Tibial artery (tissue), 4 donors: ENCODE data around the gene OR8A1.

Source experiments
- DNase-seq, 2 donors: peaks; one replicate each; pipeline ENCODE4 v3.0.0-alpha.2; 2019
- H3K27ac ChIP-seq, 2 donors: fragments of 200-600 bp; sonication (generic) in 1 of 2; 1 replicate in 1 of 2; 2 replicates in 1 of 2; pipeline ENCODE4 v1.5.1; 2018 to 2019; ENCODE audit warnings: mild to moderate bottlenecking in 1 of 2
- H3K27me3 ChIP-seq, 2 donors: fragments of 200-600 bp; sonication (generic) in 1 of 2; one replicate each; pipeline versions ENCODE4 v1.5.1 to v1.6.0; 2016 to 2019
- H3K36me3 ChIP-seq, 3 donors: fragments of 200-600 bp; sonication (generic) in 2 of 3; one replicate each; pipeline ENCODE4 v1.5.1; 2016 to 2019; ENCODE audit warnings: mild to moderate bottlenecking in 2 of 3
- H3K4me1 ChIP-seq, 4 donors: fragments of 200-600 bp; sonication (generic) in 2 of 4; 1 replicate in 3 of 4; 2 replicates in 1 of 4; pipeline ENCODE4 v1.5.1; 2016 to 2019
- H3K4me3 ChIP-seq, 2 donors: fragments of 200-600 bp; sonication (generic) in 1 of 2; 1 replicate in 1 of 2; 2 replicates in 1 of 2; pipeline ENCODE4 v1.5.1; 2018 to 2019; ENCODE audit warnings: mild to moderate bottlenecking in 2 of 2
- H3K9me3 ChIP-seq, 3 donors: fragments of 200-600 bp; sonication (generic) in 1 of 3; one replicate each; pipeline ENCODE4 v1.5.1; 2016 to 2019
- CTCF ChIP-seq, 2 experiments: fragments of 200-600 bp in 1 of 2; fragments of 450-650 bp in 1 of 2; IDR thresholded peaks; one replicate each; pipeline ENCODE4 v1.5.1; 2017 to 2019; ENCODE audit warnings: antibody characterized with exemption in 2 of 2, mild to moderate bottlenecking in 1 of 2, moderate library complexity in 1 of 2
- intact Hi-C: fragments of 100-400 bp; cut with DNase I; formaldehyde crosslinking; loops from one replicate; pipeline ENCODE4 v1.15.0; 2023; ENCODE audit warnings: low total_unique reads

OR8A1 gene

GRCh38 chr11:124569697-124570096 is at the start of gene OR8A1:
Gene OR8A1, plus strand, starts transcription at chr11:124569997. Its CDS starts 123 bp downstream, at chr11:124570120.
- Histone ChIP-seq H3K27ac (no peak within 1 kb of the TSS), H3K4me1 (no peaks in the 10 kb centered on the region), H3K4me3 (no peak within 1 kb of the TSS), H3K36me3 (no peaks in the 10 kb centered on the region), H3K27me3 (no peaks in the 10 kb centered on the region), H3K9me3 (no peaks in the 10 kb centered on the region)
- no peak for DNase-seq
- no peak for TF ChIP-seq CTCF (IDR thresholded peaks at IDR 0.05)
- intact Hi-C loops = no loop called here

GRCh38 chr11:124520550-124520854 is 49.3 kb upstream of the OR8A1 start:
- H3K4me1 ChIP-seq = no peaks in the 10 kb centered on the region
- intact Hi-C loops = no loop called here

GRCh38 chr11:124533626-124534025 is 36.2 kb upstream of the OR8A1 start:
- H3K27me3 ChIP-seq = no peaks in the 10 kb centered on the region
- no peaks in the 10 kb centered on the region for H3K9me3 ChIP-seq
- no peak overlapping the region for H3K4me3 ChIP-seq
- no peak for DNase-seq
- TF ChIP-seq CTCF (IDR thresholded peaks at IDR 0.05) = no peak
- intact Hi-C loops = no loop called here
- no peak overlapping the region for H3K27ac ChIP-seq
- H3K36me3 ChIP-seq = no peaks in the 10 kb centered on the region
- H3K4me1 ChIP-seq = peaks cover 0 to 6% (median 0%) of the 10 kb centered on the region in 4 donors

More at GRCh38 chr11:124520550-124520854, 49.3 kb upstream of the OR8A1 start:
- no peak overlapping the region for H3K27ac ChIP-seq
- H3K4me3 ChIP-seq = no peak overlapping the region
- H3K36me3 ChIP-seq = no peaks in the 10 kb centered on the region
- H3K27me3 ChIP-seq = no peaks in the 10 kb centered on the region
- TF ChIP-seq CTCF (IDR thresholded peaks at IDR 0.05) = no peak
- no peak for DNase-seq
- no peaks in the 10 kb centered on the region for H3K9me3 ChIP-seq

- no peak for DNase-seq
- H3K27ac ChIP-seq = no peak overlapping the region
- H3K27me3 ChIP-seq = no peaks in the 10 kb centered on the region
- intact Hi-C loops = no loop called here
- H3K4me3 ChIP-seq = no peak overlapping the region
- TF ChIP-seq CTCF (IDR thresholded peaks at IDR 0.05) = no peak
- no peaks in the 10 kb centered on the region for H3K36me3 ChIP-seq
- no peaks in the 10 kb centered on the region for H3K9me3 ChIP-seq
- peaks cover 0 to 6% (median 0%) of the 10 kb centered on the region in 4 donors for H3K4me1 ChIP-seq
Observed at GRCh38 chr11:124534051-124534450, 35.7 kb upstream of the OR8A1 start.

GRCh38 chr11:124535552-124536232 is 34.1 kb upstream of the OR8A1 start:
- intact Hi-C loops = no loop called here
- no peak overlapping the region for H3K4me3 ChIP-seq

More at GRCh38 chr11:124535552-124536232, 34.1 kb upstream of the OR8A1 start:
- no peak for DNase-seq
- no peaks in the 10 kb centered on the region for H3K9me3 ChIP-seq
- H3K4me1 ChIP-seq = peaks cover 0 to 6% (median 0%) of the 10 kb centered on the region in 4 donors
- no peaks in the 10 kb centered on the region for H3K27me3 ChIP-seq
- H3K36me3 ChIP-seq = no peaks in the 10 kb centered on the region
- no peak overlapping the region for H3K27ac ChIP-seq
- no peak for TF ChIP-seq CTCF (IDR thresholded peaks at IDR 0.05)
